Esophagus squamous epithelium (tissue), 4 donors: ENCODE results near the gene OR2V1.

Experiments
- CTCF ChIP-seq, 6 experiments: fragments of 450-650 bp in 4 of 6; fragments of 200-600 bp in 2 of 6; sonication (generic) in 2 of 6; IDR thresholded peaks; one replicate each; pipeline ENCODE4 v1.5.1; 2016 to 2019; ENCODE audit warnings: antibody characterized with exemption in 6 of 6, mild to moderate bottlenecking in 4 of 6, moderate library complexity in 4 of 6
- POLR2A ChIP-seq, 4 donors: fragments of 450-650 bp; IDR thresholded peaks; one replicate each; pipeline ENCODE4 v1.6.1; 2017; ENCODE audit warnings: antibody characterized with exemption in 4 of 4, mild to moderate bottlenecking in 4 of 4, moderate library complexity in 3 of 4

GRCh38 chr5:181107699-181108098 is 23.3 kb downstream of the OR2V1 start:
- TF ChIP-seq CTCF (IDR thresholded peaks at IDR 0.05): no peak
- TF ChIP-seq POLR2A (IDR thresholded peaks at IDR 0.05): no peak
